GM19043 (cell line): ENCODE data around the gene RHCG.

Experiments used
- ATAC-seq: cut with Tn5 transposase; IDR thresholded peaks from one replicate; pipeline ENCODE4 v1.9.1; 2021; ENCODE audit warnings: low read depth; ENCODE audit not compliant: unreplicated experiment

The RHCG gene

GRCh38 chr15:89496155-89497098 is at the start of gene RHCG:
Gene RHCG (minus strand): TSS chr15:89496583. CDS start chr15:89496544, 39 bp downstream.
- ATAC-seq: no peak

GRCh38 chr15:89543389-89543788 is 47.0 kb upstream of the RHCG start:
- ATAC-seq: no peak

GRCh38 chr15:89542369-89542768 is 46.0 kb upstream of the RHCG start:
- no peak for ATAC-seq

- no peak for ATAC-seq
Measured at GRCh38 chr15:89539027-89539426, 42.6 kb upstream of the RHCG start.

GRCh38 chr15:89533861-89534544 is 37.6 kb upstream of the RHCG start:
- ATAC-seq: no peak

- ATAC-seq: no peak
Measured at GRCh38 chr15:89531796-89532537, 35.6 kb upstream of the RHCG start.

- no peak for ATAC-seq
Measured at GRCh38 chr15:89530976-89531375, 34.6 kb upstream of the RHCG start.

- ATAC-seq: no peak
Measured at GRCh38 chr15:89528757-89529352, 32.5 kb upstream of the RHCG start.

- ATAC-seq: no peak
Measured at GRCh38 chr15:89526601-89527441, 30.4 kb upstream of the RHCG start.

- no peak for ATAC-seq
Measured at GRCh38 chr15:89526181-89526580, 29.8 kb upstream of the RHCG start.

- no peak for ATAC-seq
Measured at GRCh38 chr15:89524184-89524583, 27.8 kb upstream of the RHCG start.

- ATAC-seq: no peak
Measured at GRCh38 chr15:89523101-89523500, 26.7 kb upstream of the RHCG start.

- ATAC-seq: no peak
Measured at GRCh38 chr15:89521605-89522004, 25.2 kb upstream of the RHCG start.

GRCh38 chr15:89515477-89515876 is 19.1 kb upstream of the RHCG start:
- ATAC-seq: no peak

GRCh38 chr15:89514596-89515406 is 18.4 kb upstream of the RHCG start:
- ATAC-seq: no peak

GRCh38 chr15:89514186-89514585 is 17.8 kb upstream of the RHCG start:
- ATAC-seq: no peak

- ATAC-seq: no peak
Measured at GRCh38 chr15:89513284-89513683, 16.9 kb upstream of the RHCG start.

GRCh38 chr15:89512631-89513030 is 16.2 kb upstream of the RHCG start:
- no peak for ATAC-seq
